Activated CD4-positive, alpha-beta T cell treated with anti-CD3 and anti-CD28 coated beads, Interleukin-2, amount 50 U/mL, for 1 hour (primary cell): ENCODE results near the gene FEZF1.

Source experiments
- DNase-seq: peaks from one replicate; pipeline ENCODE4 v3.0.0-alpha.2; 2020

The FEZF1 gene

GRCh38 chr7:122304319-122304975, at the start of gene FEZF1:
Gene FEZF1, minus strand, starts transcription at chr7:122304750. Its CDS starts 313 bp downstream, at chr7:122304437.
- no peak for DNase-seq

- no peak for DNase-seq
These were observed 47.9 kb upstream of the FEZF1 start for GRCh38 chr7:122352454-122352853.

- DNase-seq = no peak
These were observed 46.2 kb upstream of the FEZF1 start for GRCh38 chr7:122350701-122351100.

- no peak for DNase-seq
These were observed 39.7 kb upstream of the FEZF1 start for GRCh38 chr7:122344303-122344620.

- DNase-seq = no peak
These were observed 39.2 kb upstream of the FEZF1 start for GRCh38 chr7:122343601-122344302.

- no peak for DNase-seq
These were observed 35.9 kb upstream of the FEZF1 start for GRCh38 chr7:122340427-122340826.

GRCh38 chr7:122339145-122339904, 34.8 kb upstream of the FEZF1 start:
- no peak for DNase-seq

- no peak for DNase-seq
These were observed 32.5 kb upstream of the FEZF1 start for GRCh38 chr7:122337011-122337410.

- DNase-seq = no peak
These were observed 24.7 kb upstream of the FEZF1 start for GRCh38 chr7:122329145-122329802.

GRCh38 chr7:122327969-122328368, 23.4 kb upstream of the FEZF1 start:
- no peak for DNase-seq

GRCh38 chr7:122316467-122317388, 12.2 kb upstream of the FEZF1 start:
- no peak for DNase-seq

GRCh38 chr7:122315507-122316466, 11.2 kb upstream of the FEZF1 start:
- no peak for DNase-seq

GRCh38 chr7:122314284-122314683, 9.7 kb upstream of the FEZF1 start:
- DNase-seq = no peak

- DNase-seq = no peak
These were observed 8.2 kb upstream of the FEZF1 start for GRCh38 chr7:122312789-122313188.

GRCh38 chr7:122311734-122312450, 7.3 kb upstream of the FEZF1 start:
- DNase-seq = no peak

GRCh38 chr7:122311050-122311700, 6.6 kb upstream of the FEZF1 start:
- no peak for DNase-seq

- DNase-seq = no peak
These were observed 5.8 kb upstream of the FEZF1 start for GRCh38 chr7:122310119-122311021.

- no peak for DNase-seq
These were observed 4.9 kb upstream of the FEZF1 start for GRCh38 chr7:122309421-122309820.

- DNase-seq = no peak
These were observed 2.7 kb upstream of the FEZF1 start for GRCh38 chr7:122307228-122307621.
